NCI-H446 treated with DMSO at 0.1 percent for 48 hours (cell line): ENCODE results near the gene CLDN25.

ENCODE experiments used
- DNase-seq: peaks from one replicate; lab custom pipeline; 2025; lab: John Stamatoyannopoulos, UW

The CLDN25 gene

GRCh38 chr11:113808931-113809330 lies 29.3 kb downstream of the CLDN25 start:
- DNase-seq, result no peak

- DNase-seq, result no peak
These were observed 34.6 kb downstream of the CLDN25 start for GRCh38 chr11:113814181-113814580.

GRCh38 chr11:113817162-113817561 lies 37.6 kb downstream of the CLDN25 start:
- DNase-seq, result no peak

GRCh38 chr11:113817626-113818025 lies 38.0 kb downstream of the CLDN25 start:
- DNase-seq, result no peak

- no peak for DNase-seq
These were observed 38.8 kb downstream of the CLDN25 start for GRCh38 chr11:113818426-113818825.

GRCh38 chr11:113827477-113827876 lies 47.9 kb downstream of the CLDN25 start:
- no peak for DNase-seq

- DNase-seq, result no peak
These were observed 48.6 kb downstream of the CLDN25 start for GRCh38 chr11:113828191-113828590.

- DNase-seq, result no peak
These were observed 50.2 kb downstream of the CLDN25 start for GRCh38 chr11:113829751-113830150.
